Measurements from ENCODE around the gene CCDC187. TPM values are rescaled to one million over a fixed set of nuclear protein-coding genes. Genes with fewer than 3 reads are reported as not detected.

Gene CCDC187
- total and polyA plus RNA-seq, 2 of the 4 experiments (the other 2 are of a cell fraction), result not detected

- TF ChIP-seq POLR2A (IDR thresholded peaks at IDR 0.05; ENCODE audit: low read depth, low read length) (no peak), ELK1 (IDR thresholded peaks at IDR 0.05; ENCODE audit: borderline replicate concordance, low read depth, low read length) (no peak), SMC3 (IDR thresholded peaks at IDR 0.05; ENCODE audit: low read depth, low read length) (no peak), FOS (IDR thresholded peaks at IDR 0.05; ENCODE audit: low read depth, low read length) (no peak), MAFK (IDR thresholded peaks at IDR 0.05; ENCODE audit: low read depth, low read length) (no peak), BHLHE40 (IDR thresholded peaks at IDR 0.05; ENCODE audit: low read depth, low read length) (no peak), CEBPB (IDR thresholded peaks at IDR 0.05; ENCODE audit: low read depth, low read length) (no peak), RCOR1 (IDR thresholded peaks at IDR 0.05; ENCODE audit: insufficient replicate concordance, low read length) (no peak), RFX5 (IDR thresholded peaks at IDR 0.05; ENCODE audit: low read depth, low read length) (no peak), USF2 (IDR thresholded peaks at IDR 0.05; ENCODE audit: low read depth, low read length) (no peak), MXI1 (IDR thresholded peaks at IDR 0.05; ENCODE audit: borderline replicate concordance, low read depth, low read length) (no peak), NFE2L2 (IDR thresholded peaks at IDR 0.05; ENCODE audit: low read depth, low read length) (no peak), RAD21 (IDR thresholded peaks at IDR 0.05; ENCODE audit: low read length) (no peak), MAZ (IDR thresholded peaks at IDR 0.05; ENCODE audit: borderline replicate concordance, low read depth, low read length) (no peak), CTCF (conservative IDR thresholded peaks at IDR 0.05; ENCODE audit: low read depth, low read length) (no peak), CHD1 (IDR thresholded peaks at IDR 0.05; ENCODE audit: low read depth, low read length) (no peak)
- WGBS, 2 experiments (ENCODE audit: extremely low coverage in 2 of 2, insufficient read length in 1 of 2), result 52% methylated on average over 5 of the region's 10 CpGs; no CpG with 5 or more reads in 1 of the 2 experiments
- in situ Hi-C loops (cut with MboI; ENCODE audit: low sequenced_read_pairs), result no loop called here
- no peak overlapping the region for H2BK20ac ChIP-seq (ENCODE audit: low read depth, low read length)
- no peak overlapping the region for H3K4ac ChIP-seq (ENCODE audit: low read depth, low read length)
- H2AK5ac ChIP-seq (ENCODE audit: low read depth, low read length), result no peak overlapping the region
- no peaks in the 10 kb centered on the region for H3K79me1 ChIP-seq (ENCODE audit: low read depth in 1 of 2, low read length in 2 of 2)
- ATAC-seq (ENCODE audit: low read depth) (no peak), DNase-seq (no peak)
- ChIA-PET POLR2A (ENCODE audit: unreplicated experiment) (no interaction called here), CTCF (no interaction called here)
- no peak overlapping the region for H3K18ac ChIP-seq (ENCODE audit: low read depth, low read length)
- no peak overlapping the region for H3K9ac ChIP-seq (ENCODE audit: low read depth, low read length)
- no peak overlapping the region for H2BK120ac ChIP-seq (ENCODE audit: low read depth, low read length)
- no peak overlapping the region for H2BK15ac ChIP-seq (ENCODE audit: low read depth, low read length)
- H3K36me3 ChIP-seq (ENCODE audit: control insufficient read depth, insufficient read depth, low read length), result no peaks in the 10 kb centered on the region
- intact Hi-C loops (cut with micrococcal nuclease), result no loop called here
- H3K56ac ChIP-seq (ENCODE audit: extremely low read depth, insufficient read depth, low read length), result no peak overlapping the region
- no TSS peak for BruUV-seq (replicated peaks)
- no peaks in the 10 kb centered on the region for H3K9me3 ChIP-seq (ENCODE audit: control insufficient read depth, insufficient read depth, low read length)
- peaks cover 49% of the 10 kb centered on the region for H3K27me3 ChIP-seq (ENCODE audit: control insufficient read depth, insufficient read depth, low read length)
- no peak overlapping the region for H2AK9ac ChIP-seq (replicated peaks; ENCODE audit: low read depth, low read length, poor library complexity)
- H2AFZ ChIP-seq (replicated peaks; ENCODE audit: low read length, poor library complexity), result no peak overlapping the region
- no peak overlapping the region for H3K4me3 ChIP-seq (ENCODE audit: insufficient read depth, low read depth, low read length)
- no peak overlapping the region for H3K27ac ChIP-seq (ENCODE audit: insufficient read depth, low read length)
- dilution Hi-C loops (cut with HindIII; ENCODE audit: low sequenced_read_pairs, unreplicated experiment), result no loop called here
- no peak overlapping the region for H4K91ac ChIP-seq (ENCODE audit: insufficient read depth, low read depth, low read length)
- no peak overlapping the region for H2BK5ac ChIP-seq (ENCODE audit: low read depth, low read length, poor library complexity, severe bottlenecking)
- H4K8ac ChIP-seq (ENCODE audit: low read depth in 2 of 2, low read length in 2 of 2), result no peak overlapping the region
- H3K4me1 ChIP-seq (ENCODE audit: control insufficient read depth, insufficient read depth, low read length), result peaks cover 5% of the 10 kb centered on the region
- H3K9me1 ChIP-seq (ENCODE audit: insufficient read depth, low read length), result no peaks in the 10 kb centered on the region
- H4K20me1 ChIP-seq (ENCODE audit: insufficient read depth, low read length), result no peaks in the 10 kb centered on the region
- no peak overlapping the region for H4K5ac ChIP-seq (ENCODE audit: low read depth, low read length)
- H3K23ac ChIP-seq (ENCODE audit: low read depth, low read length), result no peak overlapping the region
- no peak overlapping the region for H3K14ac ChIP-seq (replicated peaks; ENCODE audit: low read depth, low read length)
- no peak overlapping the region for H3K4me2 ChIP-seq (ENCODE audit: low read depth, low read length)
Observed at GRCh38 chr9:136250676-136251075, 53.2 kb downstream of the CCDC187 start.
